Stimulated activated CD8-positive, alpha-beta memory T cell treated with anti-CD3 and anti-CD28 coated beads, Interleukin-4, amount 100 ng/mL, for 4 hours (primary cell): Measurements from ENCODE around the gene TSPAN19.
"Not testable (repeated sequence)": the region's sequence is repeated elsewhere in the genome, so short reads cannot be mapped to it uniquely, and the experiment has no call there.

ENCODE experiments used
- DNase-seq, 2 donors: peaks; one replicate each; pipeline ENCODE4 v3.0.0-alpha.2; 2020; ENCODE audit warnings: low read depth in 2 of 2, low spot score in 1 of 2

TSPAN19 gene

GRCh38 chr12:85036234-85036707 is at the start of gene TSPAN19, which contains the start of gene LRRIQ1:
Gene TSPAN19 (minus strand): TSS chr12:85036277. CDS start chr12:85029946, 6,331 bp downstream.
Gene LRRIQ1 (plus strand): TSS chr12:85036351. CDS start chr12:85038177, 1,826 bp downstream.
- DNase-seq = no peak

GRCh38 chr12:85085066-85085465 is 49.0 kb upstream of the TSPAN19 start:
- DNase-seq = no peak

- DNase-seq = no peak
These were observed 40.8 kb upstream of the TSPAN19 start for GRCh38 chr12:85076688-85077430.

DNA sequence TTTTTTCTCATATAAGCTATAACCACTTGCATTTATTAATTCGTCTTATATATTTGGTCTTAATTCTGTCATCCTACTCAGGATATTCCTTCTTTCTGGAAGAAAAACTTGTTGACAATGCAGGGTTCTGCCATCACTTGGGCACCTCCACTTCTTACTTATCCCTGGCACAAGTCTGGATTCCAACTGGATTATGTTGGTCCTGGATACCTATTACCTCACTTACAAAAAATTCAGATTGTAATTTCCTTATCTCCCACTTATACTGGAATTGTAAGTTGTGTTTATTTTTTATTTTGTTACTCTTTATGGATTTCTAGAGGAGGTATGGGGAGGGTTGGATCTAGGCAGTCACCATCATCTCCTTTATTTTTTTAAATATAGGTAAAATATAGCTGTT is 36.7 kb upstream of the TSPAN19 start:
- DNase-seq = no peak

GRCh38 chr12:85065837-85066482 is 29.9 kb upstream of the TSPAN19 start:
- DNase-seq = no peak

- no peak for DNase-seq
These were observed 24.8 kb upstream of the TSPAN19 start for GRCh38 chr12:85060916-85061315.

DNA sequence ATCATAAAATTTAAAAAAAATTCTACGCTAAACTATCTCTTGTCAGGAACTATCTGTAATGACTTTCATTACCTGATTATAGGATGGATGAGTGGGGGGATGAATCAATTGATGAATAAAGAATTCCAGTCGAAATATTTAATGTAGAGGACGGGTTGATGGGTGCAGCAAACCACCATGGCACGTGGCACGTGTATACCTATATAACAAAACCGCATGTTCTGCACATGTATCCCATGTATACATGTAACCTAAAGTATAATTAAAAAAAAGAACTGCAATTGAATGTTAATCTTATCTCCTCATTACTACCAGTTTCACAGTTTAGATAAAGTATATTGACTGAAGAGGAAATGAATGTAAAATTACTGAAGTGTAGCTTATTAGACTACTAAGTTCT is 23.5 kb upstream of the TSPAN19 start:
- no peak for DNase-seq

GRCh38 chr12:85058339-85058738 is 22.3 kb upstream of the TSPAN19 start:
- no peak for DNase-seq

DNA sequence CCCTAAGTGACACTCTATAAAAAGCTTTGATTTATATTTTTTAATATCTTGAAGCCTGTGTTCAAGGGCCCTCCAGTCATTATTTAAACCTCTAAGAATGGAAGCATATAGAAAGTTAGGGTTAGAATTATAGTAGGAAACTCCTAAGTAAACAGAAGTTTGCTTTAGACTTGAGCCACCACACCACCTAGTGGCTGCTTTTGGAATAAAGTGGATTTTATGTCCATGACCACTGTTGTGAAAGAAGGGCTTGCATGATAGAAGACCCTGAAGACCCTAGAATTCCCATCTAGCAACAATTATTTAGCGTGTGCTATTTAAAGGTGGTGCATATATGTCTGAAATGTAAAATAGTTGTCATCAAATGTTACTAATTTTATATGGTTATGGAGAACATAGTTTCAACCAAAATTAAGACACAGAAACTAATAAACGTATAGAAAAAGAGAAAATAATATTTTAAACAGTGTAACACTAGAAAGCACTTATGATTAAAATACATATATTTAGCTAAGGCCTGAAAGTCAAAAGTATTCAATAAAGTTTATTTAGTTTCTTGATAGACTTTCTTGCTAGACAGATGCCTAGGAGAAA is 21.4 kb upstream of the TSPAN19 start:
- DNase-seq = no peak

GRCh38 chr12:85043829-85044228 is 7.8 kb upstream of the TSPAN19 start:
- no peak for DNase-seq

GRCh38 chr12:85041395-85041794 is 5.3 kb upstream of the TSPAN19 start:
- DNase-seq = no peak

DNA sequence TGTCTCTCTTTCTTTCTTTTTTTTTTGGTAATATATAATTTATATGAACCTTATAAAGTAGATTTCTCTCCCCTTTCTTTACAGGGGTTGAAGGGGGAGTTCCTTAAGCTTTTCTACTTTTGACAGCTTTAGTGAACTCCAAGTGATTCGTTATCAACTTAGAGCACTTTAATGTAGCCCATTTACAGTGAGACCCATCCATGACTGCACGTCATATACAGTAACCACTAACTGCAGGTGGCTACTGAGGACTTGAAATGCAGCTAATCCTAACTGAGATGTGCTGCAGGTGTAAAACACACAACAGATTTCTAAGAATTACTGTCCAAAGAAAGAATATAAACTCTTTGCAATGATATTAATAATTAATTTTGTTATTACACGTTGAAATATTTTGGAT is 656 bp upstream of the TSPAN19 start:
- DNase-seq = no peak

GRCh38 chr12:85029456-85029855 is 6.6 kb downstream of the TSPAN19 start:
- no peak for DNase-seq

- DNase-seq = no peak
These were observed 18.0 kb downstream of the TSPAN19 start for GRCh38 chr12:85018098-85018497.

DNA sequence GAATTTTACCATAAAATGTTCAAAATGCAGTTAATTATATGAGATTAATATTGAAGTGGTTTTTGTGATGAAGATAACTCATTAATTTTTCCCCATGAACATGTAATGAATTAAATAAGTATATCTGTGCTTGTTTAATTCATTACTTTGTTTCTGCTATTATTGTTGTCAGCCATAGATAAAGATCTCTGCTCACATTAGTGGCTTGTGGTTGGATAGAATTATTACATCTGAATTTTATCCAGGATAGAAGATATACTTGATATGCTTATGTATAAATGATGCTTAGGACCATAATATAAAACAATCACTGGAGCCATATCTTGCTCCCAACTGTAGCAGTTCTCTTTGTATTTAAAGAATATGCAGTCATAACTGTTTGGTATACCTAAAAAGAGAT is 18.5 kb downstream of the TSPAN19 start:
- DNase-seq = no peak

DNA sequence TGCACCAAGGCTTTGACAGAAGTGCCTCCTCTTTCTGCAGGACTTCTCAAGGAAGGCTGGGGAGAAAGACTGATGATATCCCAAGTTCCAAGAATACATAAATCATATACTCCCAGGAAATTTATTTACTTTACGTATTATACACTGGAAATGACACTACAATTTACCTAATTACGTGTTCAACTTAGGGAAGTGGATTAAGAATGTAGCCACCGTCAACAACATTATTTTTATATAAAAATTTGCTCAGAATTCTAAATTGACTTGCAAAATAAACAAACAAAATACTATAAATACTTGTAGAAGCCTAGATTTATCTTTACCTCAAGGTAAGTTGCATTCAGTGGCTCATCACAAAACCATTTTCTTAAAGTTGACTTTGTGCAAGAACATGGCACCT is 18.9 kb downstream of the TSPAN19 start:
- no peak for DNase-seq

DNA sequence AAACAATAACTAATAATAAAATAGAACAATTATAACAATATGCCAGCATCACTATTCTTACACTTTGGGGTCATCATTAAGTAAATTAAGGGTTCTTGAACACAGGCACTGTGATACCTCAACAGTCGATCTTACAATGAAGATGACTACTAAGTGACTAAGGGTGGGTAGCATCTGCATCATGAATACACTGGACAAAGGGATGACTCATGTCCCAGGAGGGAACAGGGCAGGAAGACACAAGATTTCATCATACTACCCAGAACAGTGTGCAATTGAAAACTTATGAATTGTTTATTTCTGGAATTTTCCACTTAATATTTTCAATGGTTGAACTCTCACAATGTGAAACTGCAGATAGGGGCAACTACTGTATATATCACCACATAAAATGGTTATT is 19.7 kb downstream of the TSPAN19 start:
- DNase-seq = no peak

DNA sequence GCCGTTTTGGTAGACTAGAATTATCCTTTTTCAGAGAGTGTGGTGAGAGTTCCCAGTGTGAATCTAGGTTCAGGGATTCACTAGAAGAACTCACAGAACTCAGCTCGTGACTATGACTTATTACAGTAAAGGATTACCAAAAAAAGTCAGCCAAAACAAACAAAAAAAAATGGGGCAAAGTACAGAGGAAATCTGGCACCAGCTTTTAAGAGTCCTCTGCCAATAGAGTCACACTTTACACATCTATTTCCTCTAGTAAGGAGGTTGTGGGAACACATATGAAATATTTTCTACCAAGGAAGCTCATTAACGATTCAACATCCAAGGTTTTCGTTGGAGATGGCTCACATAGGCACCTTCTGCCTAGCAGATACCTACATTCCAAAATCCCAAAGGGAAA is 28.2 kb downstream of the TSPAN19 start:
- no peak for DNase-seq

DNA sequence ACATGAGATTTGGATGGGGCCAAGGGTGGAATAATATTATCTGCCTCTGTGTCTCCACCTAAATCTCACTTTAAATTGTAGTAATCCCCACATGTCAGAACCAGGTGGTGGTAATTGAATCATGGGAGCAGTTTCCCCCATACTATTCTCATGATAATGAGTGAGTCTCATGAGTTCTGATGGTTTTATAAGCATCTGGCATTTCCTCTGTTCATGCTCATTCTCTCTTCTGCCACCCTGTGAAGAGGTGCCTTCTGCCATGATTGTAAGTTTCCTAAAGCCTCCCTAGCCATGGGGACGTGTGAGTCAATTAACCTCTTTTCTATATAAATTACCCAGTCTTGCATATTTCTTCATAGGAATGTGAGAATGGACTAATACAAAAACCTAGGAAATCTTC is 29.9 kb downstream of the TSPAN19 start:
- no peak for DNase-seq

DNA sequence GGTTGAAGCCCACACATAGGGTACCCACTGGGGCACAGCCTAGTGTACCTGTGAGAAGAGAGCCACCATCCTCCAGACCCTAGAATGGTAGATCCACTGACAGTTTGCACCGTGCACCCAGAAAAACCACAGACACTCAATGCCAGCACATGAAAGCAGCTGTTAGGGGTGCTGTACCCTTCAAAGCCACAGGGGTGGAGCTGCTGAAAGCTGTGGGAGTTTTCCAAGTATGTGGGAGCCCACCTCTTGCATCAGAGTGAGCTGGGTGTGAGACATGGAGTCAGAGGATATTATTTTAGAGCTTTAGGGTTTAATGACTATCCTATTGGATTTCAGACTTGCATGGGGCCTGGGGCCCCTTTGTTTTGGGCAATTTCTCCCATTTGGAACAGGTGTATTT is 30.5 kb downstream of the TSPAN19 start:
- DNase-seq = no peak

DNA sequence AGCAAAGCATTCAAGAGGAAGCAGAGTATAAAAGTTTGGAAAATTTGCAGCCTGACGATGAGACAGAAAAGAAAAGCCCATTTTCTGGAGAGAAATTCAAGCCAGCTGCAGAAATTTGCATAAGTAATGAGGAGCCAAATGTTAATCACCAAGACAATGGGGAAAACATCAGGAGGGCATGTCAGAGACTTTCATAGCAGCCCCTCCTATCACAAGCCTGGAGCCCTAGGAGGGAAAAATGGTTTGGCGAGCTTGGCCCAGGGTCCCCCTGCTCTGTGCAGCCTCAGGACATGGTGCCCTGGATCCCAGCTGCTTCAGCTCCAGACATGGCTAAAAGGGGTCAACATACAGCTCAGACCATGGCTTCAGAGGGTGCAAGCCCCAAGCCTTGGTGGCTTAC is 31.0 kb downstream of the TSPAN19 start:
- DNase-seq = not testable (repeated sequence)

- no peak for DNase-seq
These were observed 31.9 kb downstream of the TSPAN19 start for GRCh38 chr12:85004204-85004603.
